OCI-LY7 (cell line): ENCODE measurements around the gene FSIP1. TPM values are rescaled to one million over a fixed set of nuclear protein-coding genes. Genes with fewer than 3 reads are reported as not detected.

Experiments used
- BruUV-seq: library from RNA; stranded (reverse); fragments of 400-500 nt; replicated peaks from 2 replicates; lab custom pipeline; 2021; lab: Mats Ljungman, UMichigan
- CTCF ChIA-PET: fragments of 300-600 bp; sonication (Branson Sonifier 250); formaldehyde crosslinking; loops from one replicate; lab custom pipeline; 2022; ENCODE audit warnings: antibody characterized with exemption; ENCODE audit not compliant: unreplicated experiment; lab: Charles Lee
- POLR2A ChIA-PET: fragments of 300-600 bp; sonication (Branson Sonifier 250); formaldehyde crosslinking; loops from one replicate; lab custom pipeline; 2022; ENCODE audit warnings: antibody characterized with exemption; lab: Charles Lee
- DNase-seq: peaks from one replicate; pipeline ENCODE4 v3.0.0-alpha.2; 2015; ENCODE audit warnings: low spot score
- H2AFZ ChIP-seq: fragments of 200-600 bp; sonication (generic), shearing (Covaris generic); 2 replicates; pipeline ENCODE4 v1.6.1; 2014; ENCODE audit warnings: mild to moderate bottlenecking, antibody characterized with exemption, low read length, moderate library complexity
- H3K27ac ChIP-seq: fragments of 200-600 bp; sonication (generic); 2 replicates; pipeline ENCODE4 v1.5.1; 2014; ENCODE audit warnings: mixed run types, low read depth, mild to moderate bottlenecking, moderate library complexity, low read length, inconsistent platforms; ENCODE audit not compliant: poor library complexity, severe bottlenecking
- H3K36me3 ChIP-seq: fragments of 200-600 bp; sonication (generic); 2 replicates; pipeline ENCODE4 v1.6.1; 2014; ENCODE audit warnings: mild to moderate bottlenecking, antibody characterized with exemption, low read length, moderate library complexity, mixed read lengths; ENCODE audit not compliant: insufficient read depth
- H3K4me1 ChIP-seq: fragments of 200-600 bp; sonication (generic); 2 replicates; pipeline ENCODE4 v1.5.1; 2014; ENCODE audit warnings: mild to moderate bottlenecking, low read length; ENCODE audit not compliant: insufficient read depth, poor library complexity, severe bottlenecking
- H3K4me2 ChIP-seq: fragments of 200-600 bp; sonication (generic); 2 replicates; pipeline ENCODE4 v1.6.1; 2014; ENCODE audit warnings: mild to moderate bottlenecking, low read length
- H3K4me3 ChIP-seq: fragments of 200-600 bp; sonication (generic); 2 replicates; pipeline ENCODE4 v1.5.1; 2014; ENCODE audit warnings: mild to moderate bottlenecking, low read depth, low read length; ENCODE audit not compliant: poor library complexity, severe bottlenecking
- H3K79me2 ChIP-seq: fragments of 200-600 bp; sonication (generic); 2 replicates; pipeline ENCODE4 v1.6.1; 2016; ENCODE audit warnings: low read depth, mild to moderate bottlenecking, low read length, moderate library complexity, mixed read lengths; ENCODE audit not compliant: insufficient read depth
- H3K9me2 ChIP-seq: fragments of 200-600 bp; sonication (generic); 2 replicates; pipeline ENCODE4 v1.6.1; 2016; ENCODE audit warnings: mild to moderate bottlenecking, low read length, mixed read lengths; ENCODE audit not compliant: insufficient read depth
- H3K9me3 ChIP-seq: fragments of 200-600 bp; sonication (generic); 2 replicates; pipeline ENCODE4 v1.6.1; 2014; ENCODE audit warnings: mild to moderate bottlenecking, mixed run types, low read length, mixed read lengths
- H4K20me1 ChIP-seq: fragments of 200-600 bp; sonication (generic); 2 replicates; pipeline ENCODE4 v1.6.1; 2014; ENCODE audit warnings: mild to moderate bottlenecking, antibody characterized with exemption, low read length, moderate library complexity, mixed read lengths; ENCODE audit not compliant: insufficient read depth
- EZH2phosphoT487 ChIP-seq: fragments of 200-600 bp; sonication (generic); IDR thresholded peaks from 2 replicates; pipeline ENCODE4 v1.6.1; 2018; ENCODE audit warnings: low read depth, borderline replicate concordance, mild to moderate bottlenecking, mixed run types, antibody characterized with exemption, low read length, moderate library complexity, mixed read lengths
- intact Hi-C: fragments of 100-400 bp; cut with micrococcal nuclease; formaldehyde crosslinking; loops from one replicate; pipeline ENCODE4 v1.10.0; 2022; ENCODE audit not compliant: unreplicated experiment
- total RNA-seq, 2 experiments: library from RNA; depleted of rRNA in 1 of 2; stranded (reverse); fragments of >200 nt in 1 of 2; shearing (Covaris generic) in 1 of 2; gene quantifications; 2 replicates each; pipeline ENCODE4 v1.2.3, GENCODE V29; 2014 to 2022
- TF ChIP-seq, protein P1 (sequence below): fragments of 200-600 bp; sonication (generic); conservative IDR thresholded peaks from 2 replicates; pipeline ENCODE4 v1.5.1; 2014; ENCODE audit warnings: mild to moderate bottlenecking, antibody characterized with exemption, low read length, moderate library complexity, mixed read lengths

FSIP1 gene
- total RNA-seq, 2 experiments from 2014 or later = 0.28 to 0.65 TPM

DNA sequence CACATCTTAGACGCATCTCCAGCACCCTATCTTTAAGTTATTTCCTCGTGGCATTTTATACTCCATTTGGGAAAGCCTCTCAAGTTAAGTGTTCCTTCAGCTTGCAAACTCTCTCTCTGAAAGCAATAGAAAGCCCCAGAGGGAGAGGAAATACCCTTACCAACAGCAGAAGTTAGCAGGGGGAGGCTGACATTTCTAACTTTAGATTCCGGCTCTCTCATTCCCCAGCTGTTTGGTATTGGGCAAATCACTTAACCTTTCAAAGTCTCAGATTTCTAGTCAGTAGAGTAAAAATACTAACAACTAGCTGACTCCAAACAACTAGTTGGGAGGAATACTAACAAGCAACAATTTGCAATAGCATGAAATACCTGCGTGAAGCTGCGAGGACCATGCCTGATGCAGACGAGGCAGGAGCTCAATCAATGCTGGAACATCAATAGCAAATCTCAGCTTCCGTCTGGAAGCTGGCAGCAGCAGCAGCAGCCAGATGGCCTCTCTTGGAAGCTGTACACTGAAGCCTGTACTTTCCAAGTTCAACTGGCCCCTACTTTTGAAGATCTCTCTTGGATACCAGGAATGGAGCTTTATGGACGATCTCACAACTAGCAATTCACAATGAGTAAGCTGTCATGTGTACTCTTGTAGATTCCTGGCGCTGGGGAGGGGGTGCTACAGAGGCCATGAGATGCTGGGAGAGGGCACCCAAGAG lies 153.9 kb downstream of the FSIP1 start:
- Histone ChIP-seq H4K20me1 (no peaks in the 10 kb centered on the region), H3K4me3 (no peak overlapping the region), H3K9me2 (no peaks in the 10 kb centered on the region), H3K9me3 (no peaks in the 10 kb centered on the region), H2AFZ (no peak overlapping the region), H3K4me2 (no peak overlapping the region), H3K79me2 (no peaks in the 10 kb centered on the region), H3K27ac (no peak overlapping the region), H3K36me3 (no peaks in the 10 kb centered on the region), H3K4me1 (peaks cover 1% of the 10 kb centered on the region)
- BruUV-seq = no TSS peak
- no peak for DNase-seq
- ChIA-PET POLR2A (no interaction called here), CTCF (no interaction called here)
- TF ChIP-seq, protein P1, sequence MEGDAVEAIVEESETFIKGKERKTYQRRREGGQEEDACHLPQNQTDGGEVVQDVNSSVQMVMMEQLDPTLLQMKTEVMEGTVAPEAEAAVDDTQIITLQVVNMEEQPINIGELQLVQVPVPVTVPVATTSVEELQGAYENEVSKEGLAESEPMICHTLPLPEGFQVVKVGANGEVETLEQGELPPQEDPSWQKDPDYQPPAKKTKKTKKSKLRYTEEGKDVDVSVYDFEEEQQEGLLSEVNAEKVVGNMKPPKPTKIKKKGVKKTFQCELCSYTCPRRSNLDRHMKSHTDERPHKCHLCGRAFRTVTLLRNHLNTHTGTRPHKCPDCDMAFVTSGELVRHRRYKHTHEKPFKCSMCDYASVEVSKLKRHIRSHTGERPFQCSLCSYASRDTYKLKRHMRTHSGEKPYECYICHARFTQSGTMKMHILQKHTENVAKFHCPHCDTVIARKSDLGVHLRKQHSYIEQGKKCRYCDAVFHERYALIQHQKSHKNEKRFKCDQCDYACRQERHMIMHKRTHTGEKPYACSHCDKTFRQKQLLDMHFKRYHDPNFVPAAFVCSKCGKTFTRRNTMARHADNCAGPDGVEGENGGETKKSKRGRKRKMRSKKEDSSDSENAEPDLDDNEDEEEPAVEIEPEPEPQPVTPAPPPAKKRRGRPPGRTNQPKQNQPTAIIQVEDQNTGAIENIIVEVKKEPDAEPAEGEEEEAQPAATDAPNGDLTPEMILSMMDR = no peak
- no peak for TF ChIP-seq EZH2phosphoT487
- intact Hi-C loops = no loop called here

DNA sequence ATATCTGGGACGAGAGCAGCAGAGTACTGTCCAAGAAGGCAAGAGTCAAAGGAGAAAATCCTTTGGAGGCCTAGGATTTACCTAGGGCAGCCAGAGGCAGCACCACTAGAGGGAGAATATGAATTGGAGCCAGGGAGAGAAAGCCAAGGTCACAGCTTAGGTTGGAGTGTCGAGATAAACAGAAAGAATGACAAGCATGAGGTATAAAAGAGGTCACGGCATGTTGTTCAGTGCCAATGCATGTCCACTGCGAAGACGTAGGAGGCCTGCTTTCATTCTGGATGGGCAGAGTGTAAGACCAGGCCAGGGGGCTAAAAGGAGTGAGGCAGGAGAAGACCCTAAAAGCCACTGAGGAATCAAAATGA lies 154.5 kb downstream of the FSIP1 start:
- H3K4me1 ChIP-seq = peaks cover 6% of the 10 kb centered on the region
- H3K9me3 ChIP-seq = no peaks in the 10 kb centered on the region
- H3K4me2 ChIP-seq = no peak overlapping the region
- no peaks in the 10 kb centered on the region for H3K36me3 ChIP-seq
- no TSS peak for BruUV-seq
- TF ChIP-seq, protein P1 = no peak
- no peak for TF ChIP-seq EZH2phosphoT487
- H3K4me3 ChIP-seq = no peak overlapping the region
- intact Hi-C loops = no loop called here
- no peaks in the 10 kb centered on the region for H4K20me1 ChIP-seq
- H3K79me2 ChIP-seq = no peaks in the 10 kb centered on the region
- ChIA-PET POLR2A (no interaction called here), CTCF (no interaction called here)
- no peak overlapping the region for H2AFZ ChIP-seq
- H3K9me2 ChIP-seq = no peaks in the 10 kb centered on the region
- H3K27ac ChIP-seq = no peak overlapping the region
- no peak for DNase-seq

DNA sequence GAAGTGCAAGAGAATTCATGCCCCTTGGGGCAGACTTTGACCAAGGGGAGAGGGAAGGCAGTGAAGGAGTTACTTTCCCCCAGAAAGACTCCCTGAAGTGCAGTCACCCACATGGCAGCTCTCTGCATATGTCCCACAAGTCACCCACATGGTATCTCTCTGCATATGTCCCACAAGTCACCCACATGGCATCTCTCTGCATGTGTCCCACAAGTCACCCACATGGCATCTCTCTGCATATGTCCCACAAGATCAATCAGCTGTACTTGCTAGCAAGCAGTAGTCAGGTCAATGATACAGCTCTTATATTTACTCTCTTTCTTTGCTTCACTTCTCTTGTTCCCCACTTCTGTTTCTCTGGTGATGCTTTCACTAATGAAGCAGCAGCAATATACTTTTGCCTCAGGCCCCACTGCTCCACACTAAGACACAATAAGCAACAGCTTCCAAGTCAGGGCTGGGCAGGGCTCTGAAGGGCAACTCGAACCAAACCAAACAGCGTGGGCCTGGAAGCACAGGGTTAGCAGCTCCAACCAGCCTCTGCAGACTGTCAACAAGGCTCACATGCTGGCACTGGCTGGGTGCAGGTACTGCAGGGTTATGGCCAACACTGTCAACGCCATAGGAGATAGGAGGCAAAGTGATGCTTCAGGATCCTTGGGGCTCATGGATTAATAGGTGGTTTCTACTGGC lies 155.0 kb downstream of the FSIP1 start:
- Histone ChIP-seq H3K4me3 (no peak overlapping the region), H3K27ac (no peak overlapping the region), H2AFZ (no peak overlapping the region), H3K4me1 (peaks cover 6% of the 10 kb centered on the region), H3K36me3 (no peaks in the 10 kb centered on the region), H3K79me2 (no peaks in the 10 kb centered on the region), H3K4me2 (no peak overlapping the region), H3K9me2 (no peaks in the 10 kb centered on the region), H3K9me3 (no peaks in the 10 kb centered on the region), H4K20me1 (no peaks in the 10 kb centered on the region)
- ChIA-PET POLR2A (no interaction called here), CTCF (no interaction called here)
- TF ChIP-seq, protein P1 = no peak
- no peak for TF ChIP-seq EZH2phosphoT487
- intact Hi-C loops = no loop called here
- DNase-seq = no peak
- BruUV-seq = no TSS peak
